ENCODE results near the gene SEC14L5.
A peak's percentile ranks its signal among the peaks of the same experiment; 100 is the strongest.

Gene SEC14L5

DNA sequence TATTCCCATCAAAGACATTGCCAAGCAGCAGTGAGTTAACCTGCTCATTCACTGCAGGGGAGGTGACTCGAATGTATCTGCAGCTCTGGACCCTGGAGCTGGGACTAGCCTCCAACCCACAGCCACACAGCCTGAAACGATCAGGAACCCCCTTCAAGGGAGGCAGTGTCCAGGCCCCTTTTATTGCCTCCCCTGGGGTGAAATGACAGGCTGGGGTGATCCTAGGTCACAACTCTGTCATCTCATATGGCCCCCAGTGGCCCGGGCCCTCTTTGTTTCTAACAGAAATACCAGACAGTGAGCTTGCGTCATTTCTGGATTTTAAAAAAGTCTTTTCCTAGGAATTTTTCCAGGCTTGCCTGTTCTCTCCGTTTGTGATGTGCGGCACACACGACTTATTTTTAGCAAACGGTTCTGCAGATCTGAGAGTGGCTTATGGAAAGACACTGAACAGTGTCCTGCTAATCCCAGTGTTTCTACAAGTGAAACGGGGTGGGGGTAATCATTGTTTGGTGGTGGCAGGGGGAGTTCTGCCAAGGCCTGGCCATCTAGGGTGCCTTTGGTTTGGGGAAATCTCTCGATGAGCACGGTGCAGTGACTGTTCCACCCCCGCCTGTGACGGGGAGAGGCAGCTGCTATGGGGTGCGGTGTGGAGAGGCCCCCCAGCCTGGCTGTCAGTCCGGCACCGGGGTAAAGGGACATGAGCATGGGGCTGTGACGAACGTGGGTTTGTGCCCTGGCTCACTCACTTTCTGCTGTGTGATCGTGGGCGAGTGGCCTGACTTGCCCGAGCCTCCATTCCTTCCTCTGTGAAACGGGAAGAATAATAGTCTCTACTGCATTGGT lies 48.4 kb downstream of the SEC14L5 start:
- peak in 5 of 10 donors; percentile 48 to 91 (median 85) for DNase-seq
- intact Hi-C loops (cut with DNase I): no loop called here

DNA sequence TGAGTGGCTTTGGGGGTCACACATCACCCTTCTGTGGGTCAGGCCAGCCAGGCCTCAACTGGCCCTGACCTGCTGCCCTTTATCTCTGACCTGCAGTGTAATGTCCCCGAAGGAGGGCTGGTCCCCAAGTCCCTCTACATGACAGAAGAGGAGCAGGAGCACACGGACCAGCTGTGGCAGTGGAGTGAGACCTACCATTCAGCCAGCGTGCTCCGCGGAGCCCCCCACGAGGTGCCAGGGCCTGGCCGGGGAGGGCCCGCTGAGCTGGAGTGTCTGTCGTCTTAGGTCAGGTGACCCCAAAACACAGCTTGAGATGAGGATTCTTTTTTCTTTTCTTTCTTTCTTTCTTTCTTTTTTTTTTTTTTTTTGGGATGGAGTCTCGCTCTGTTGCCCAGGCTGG lies 49.1 kb downstream of the SEC14L5 start:
- peak in 2 of 10 donors; percentile 61 to 76 for DNase-seq
- intact Hi-C loops (cut with DNase I): no loop called here

DNA sequence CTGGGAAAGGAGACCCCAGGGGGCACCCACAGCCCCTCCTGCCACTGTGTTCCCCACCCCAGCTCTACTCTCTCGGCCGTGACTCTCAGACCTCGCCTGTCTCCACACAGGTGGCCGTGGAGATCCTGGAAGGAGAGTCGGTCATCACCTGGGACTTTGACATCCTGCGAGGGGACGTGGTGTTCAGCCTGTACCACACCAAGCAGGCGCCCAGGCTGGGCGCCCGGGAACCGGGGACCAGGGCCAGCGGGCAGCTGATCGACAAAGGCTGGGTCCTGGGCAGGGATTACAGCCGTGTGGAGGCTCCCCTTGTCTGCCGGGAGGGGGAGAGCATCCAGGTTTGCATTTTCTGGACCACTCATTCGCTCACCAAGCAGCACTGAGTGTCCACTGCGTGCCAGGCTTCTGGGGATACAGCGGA lies 50.2 kb downstream of the SEC14L5 start:
- intact Hi-C loops (cut with DNase I): no loop called here

GRCh38 chr16:5010576-5011329 lies 52.6 kb downstream of the SEC14L5 start:
- intact Hi-C loops (cut with DNase I): no loop called here
- peak in 2 of 10 donors; percentile 25 to 72 for DNase-seq

More for the DNA sequence above, 50.2 kb downstream of the SEC14L5 start:
- peak in 3 of 10 donors; percentile 35 to 61 (median 50) for DNase-seq

GRCh38 chr16:5011637-5012036 lies 53.5 kb downstream of the SEC14L5 start:
- DNase-seq: no peak
- intact Hi-C loops (cut with DNase I): no loop called here

GRCh38 chr16:5012887-5013286 lies 54.8 kb downstream of the SEC14L5 start:
- intact Hi-C loops (cut with DNase I): no loop called here
- no peak for DNase-seq

- intact Hi-C loops (cut with DNase I): no loop called here
- DNase-seq: no peak
These were observed 57.2 kb downstream of the SEC14L5 start for GRCh38 chr16:5015351-5015750.

GRCh38 chr16:5015887-5016286 lies 57.8 kb downstream of the SEC14L5 start:
- intact Hi-C loops (cut with DNase I): no loop called here
- no peak for DNase-seq

DNA sequence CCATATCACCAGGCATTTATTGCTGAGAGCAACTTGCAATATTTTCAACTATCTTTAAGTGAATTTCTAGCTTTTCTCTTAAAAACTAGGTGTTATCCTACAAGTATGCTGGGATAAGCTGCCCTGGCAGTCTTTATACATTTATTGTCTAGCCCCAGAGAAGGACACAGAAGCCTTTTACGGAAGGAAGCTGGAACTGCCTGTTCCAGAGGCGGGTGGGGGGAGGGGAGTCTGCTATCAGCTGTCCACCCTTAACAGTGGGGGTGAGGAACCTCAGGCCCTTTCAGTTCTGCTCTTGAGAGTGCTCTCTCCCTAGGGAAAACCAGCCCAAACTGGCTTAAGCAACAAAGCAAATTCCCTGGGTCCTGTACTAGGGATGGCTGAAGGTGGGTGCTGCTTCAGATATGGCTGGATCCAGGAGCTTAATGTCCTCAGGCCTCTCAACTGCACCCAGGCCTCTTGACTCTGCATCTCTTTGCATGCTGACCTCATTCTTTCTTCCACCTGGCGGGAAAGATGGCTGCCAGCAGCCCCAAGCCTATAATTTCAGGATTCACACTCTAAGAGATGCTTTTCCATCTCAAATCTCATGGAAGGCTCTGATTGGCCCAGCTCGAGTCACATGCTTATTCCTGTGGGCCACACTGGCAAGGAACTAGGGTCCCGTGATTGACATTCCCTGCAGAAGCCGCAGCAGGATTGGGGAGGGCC lies 59.0 kb downstream of the SEC14L5 start:
- intact Hi-C loops (cut with DNase I): no loop called here
- peak in 1 of 10 donors; percentile 46 for DNase-seq

DNA sequence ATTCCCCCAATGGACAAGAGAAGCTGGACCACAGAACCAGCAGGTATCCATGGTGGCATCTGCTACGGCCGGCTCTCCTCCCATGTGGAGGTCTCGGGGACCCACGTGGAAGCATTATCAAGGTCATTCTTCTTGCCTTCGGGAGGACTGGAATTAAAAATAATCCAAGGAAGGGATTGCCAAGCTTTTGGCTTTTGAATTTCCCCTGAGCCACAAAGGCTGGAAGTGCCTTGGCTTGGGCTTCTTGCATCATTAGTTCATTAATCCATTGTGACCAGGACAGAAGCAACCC lies 59.5 kb downstream of the SEC14L5 start:
- no peak for DNase-seq
- intact Hi-C loops (cut with DNase I): no loop called here

- intact Hi-C loops (cut with DNase I): no loop called here
- peak in 1 of 10 donors; percentile 37 for DNase-seq
These were observed 60.7 kb downstream of the SEC14L5 start for GRCh38 chr16:5018793-5019192.

DNA sequence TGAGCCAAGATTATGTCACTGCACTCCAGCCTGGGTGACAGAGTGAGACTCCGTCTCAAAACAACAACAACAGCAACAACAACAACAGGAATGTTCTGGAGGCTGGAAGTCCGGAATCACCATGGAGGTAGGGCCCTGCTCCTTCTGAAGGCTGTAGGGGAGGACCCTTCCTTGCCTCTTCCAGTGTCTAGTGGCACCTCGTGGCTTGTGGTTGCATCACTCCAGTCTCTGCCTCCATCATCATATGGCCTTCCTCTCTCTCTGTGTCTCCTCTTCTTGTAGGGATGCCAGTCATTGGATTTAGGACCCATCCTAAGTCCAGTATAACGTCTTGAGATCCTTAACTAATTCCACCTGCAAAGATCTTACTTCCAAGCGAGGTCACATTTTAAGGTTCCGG lies 61.6 kb downstream of the SEC14L5 start:
- intact Hi-C loops (cut with DNase I): no loop called here
- no peak for DNase-seq

- intact Hi-C loops (cut with DNase I): no loop called here
- peak in 9 of 10 donors; percentile 41 to 95 (median 82) for DNase-seq
These were observed 62.4 kb downstream of the SEC14L5 start for GRCh38 chr16:5020551-5020950.

GRCh38 chr16:5022521-5022920 lies 64.4 kb downstream of the SEC14L5 start:
- no peak for DNase-seq
- intact Hi-C loops (cut with DNase I): no loop called here

DNA sequence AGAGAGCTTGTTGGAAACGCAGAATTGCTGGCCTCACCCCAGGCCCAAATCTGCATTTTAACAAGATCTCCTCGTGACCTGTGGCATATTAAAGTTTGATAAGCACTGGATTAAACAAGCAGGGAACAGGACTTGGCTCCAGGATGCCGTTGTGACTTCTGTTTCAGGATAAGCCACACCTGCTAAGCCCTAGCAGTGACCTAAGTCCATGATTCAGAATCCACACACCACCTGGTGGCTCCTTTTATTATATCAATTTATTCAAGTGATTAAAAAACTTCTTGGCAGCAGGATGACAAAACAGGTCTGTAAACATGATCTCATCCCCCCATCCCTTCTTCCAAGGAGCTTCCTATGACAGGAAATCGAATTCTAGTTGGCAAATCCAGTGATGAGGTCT lies 66.5 kb downstream of the SEC14L5 start:
- DNase-seq: no peak
- intact Hi-C loops (cut with DNase I): loop anchor here (5.0 kb wide), 1 partner anchor 67 kb away; the partner anchor contains the start of gene SEC14L5

GRCh38 chr16:5025171-5025632 lies 67.1 kb downstream of the SEC14L5 start:
- peak; percentile 71 to 97 (median 82) for DNase-seq
- intact Hi-C loops (cut with DNase I): loop anchor here (5.0 kb wide), 1 partner anchor 68 kb away; the partner anchor contains the start of gene SEC14L5

- DNase-seq: peak in 6 of 10 donors; percentile 1 to 78 (median 48)
- intact Hi-C loops (cut with DNase I): loop anchor here (5.0 kb wide), 1 partner anchor 69 kb away; the partner anchor contains the start of gene SEC14L5
These were observed 68.5 kb downstream of the SEC14L5 start for GRCh38 chr16:5026664-5027063.

DNA sequence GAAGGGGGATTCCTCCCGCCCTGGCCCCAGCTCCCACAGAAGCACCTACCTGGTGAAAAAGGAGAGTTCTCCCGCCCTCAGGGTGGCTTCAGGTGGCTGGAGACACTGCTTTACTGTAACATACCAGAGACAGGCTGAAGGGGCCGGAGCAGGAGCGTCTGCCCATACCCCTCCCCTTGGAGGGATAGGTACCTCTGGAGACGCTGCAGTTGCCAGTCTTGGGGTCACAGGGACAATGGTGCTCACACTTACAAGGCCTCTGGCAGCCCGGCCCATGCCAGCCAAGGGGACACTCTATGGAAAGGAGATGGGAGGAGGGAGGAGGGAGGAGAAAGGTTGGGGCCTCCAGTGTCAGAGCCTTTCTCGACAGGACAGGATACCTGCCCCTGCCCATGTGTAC lies 69.0 kb downstream of the SEC14L5 start:
- intact Hi-C loops (cut with DNase I): loop anchor here (5.0 kb wide), 1 partner anchor 70 kb away; the partner anchor contains the start of gene SEC14L5
- DNase-seq: peak in 4 of 10 donors; percentile 2 to 85 (median 45)

- intact Hi-C loops (cut with DNase I): loop anchor here (5.0 kb wide), 1 partner anchor 70 kb away; the partner anchor contains the start of gene SEC14L5
- DNase-seq: peak in 5 of 10 donors; percentile 11 to 88 (median 80)
These were observed 69.6 kb downstream of the SEC14L5 start for GRCh38 chr16:5027575-5028235.

Data from posterior cingulate gyrus (tissue), 11 donors.